ENCODE data around the gene PIGH.

PIGH gene

DNA sequence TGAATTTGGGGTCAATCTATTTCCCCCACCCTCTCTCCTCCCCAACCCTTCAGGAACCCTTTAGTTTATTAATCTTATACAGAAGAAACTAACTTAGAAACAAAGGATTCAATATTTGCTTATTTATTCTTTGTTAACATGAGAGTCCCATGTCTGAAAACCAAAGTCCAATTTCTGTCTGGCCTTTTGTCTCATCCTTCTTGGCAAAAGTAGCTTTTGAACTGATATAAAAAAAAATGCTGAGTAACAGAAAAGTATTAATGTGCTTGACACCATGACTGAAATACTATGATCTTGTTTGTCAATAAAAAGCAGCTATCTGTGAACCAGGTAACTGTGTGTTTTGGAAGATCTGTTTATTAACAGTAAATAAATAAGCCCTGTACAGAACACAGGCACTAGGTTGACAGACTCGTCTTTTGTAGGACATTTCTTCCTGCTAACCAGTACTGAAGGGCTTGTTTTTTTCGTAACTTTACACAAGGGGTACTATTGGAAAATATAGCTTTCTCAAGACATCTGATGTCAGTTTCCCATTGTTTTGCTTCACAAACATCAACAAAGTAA, 10.8 kb downstream of the PIGH start:
- no peaks in the 10 kb centered on the region for H3K27me3 Mint-ChIP-seq (ENCODE audit: low read depth)
- H3K36me3 Mint-ChIP-seq (ENCODE audit: low read depth): peaks cover 18% of the 10 kb centered on the region
- DNase-seq (ENCODE audit: low spot score): no peak
- no peak overlapping the region for H3K27ac Mint-ChIP-seq
- H3K4me3 Mint-ChIP-seq: no peak overlapping the region
- no peaks in the 10 kb centered on the region for H3K4me1 Mint-ChIP-seq (ENCODE audit: low read depth)
- no peaks in the 10 kb centered on the region for H3K9me3 Mint-ChIP-seq

- H3K27me3 Mint-ChIP-seq (ENCODE audit: low read depth): no peaks in the 10 kb centered on the region
- H3K9me3 Mint-ChIP-seq: no peaks in the 10 kb centered on the region
- H3K36me3 Mint-ChIP-seq (ENCODE audit: low read depth): peaks cover 8% of the 10 kb centered on the region
- H3K4me3 Mint-ChIP-seq: no peak overlapping the region
- H3K27ac Mint-ChIP-seq: no peak overlapping the region
- H3K4me1 Mint-ChIP-seq (ENCODE audit: low read depth): peaks cover 3% of the 10 kb centered on the region
- no peak for DNase-seq (ENCODE audit: low spot score)
Observed at GRCh38 chr14:67586369-67586768, 13.7 kb downstream of the PIGH start.

- Mint-ChIP-seq H3K27me3 (ENCODE audit: low read depth) (no peaks in the 10 kb centered on the region), H3K4me1 (ENCODE audit: low read depth) (peaks cover 3% of the 10 kb centered on the region), H3K36me3 (ENCODE audit: low read depth) (peaks cover 4% of the 10 kb centered on the region), H3K27ac (no peak overlapping the region), H3K9me3 (no peaks in the 10 kb centered on the region), H3K4me3 (no peak overlapping the region)
- DNase-seq (ENCODE audit: low spot score): no peak
Observed at GRCh38 chr14:67584978-67585377, 15.1 kb downstream of the PIGH start.

GRCh38 chr14:67583711-67584644, 16.1 kb downstream of the PIGH start:
- H3K4me1 Mint-ChIP-seq (ENCODE audit: low read depth): peaks cover 3% of the 10 kb centered on the region
- no peaks in the 10 kb centered on the region for H3K9me3 Mint-ChIP-seq
- H3K27ac Mint-ChIP-seq: no peak overlapping the region
- no peak for DNase-seq (ENCODE audit: low spot score)
- no peaks in the 10 kb centered on the region for H3K27me3 Mint-ChIP-seq (ENCODE audit: low read depth)
- H3K4me3 Mint-ChIP-seq: no peak overlapping the region
- peaks cover 1% of the 10 kb centered on the region for H3K36me3 Mint-ChIP-seq (ENCODE audit: low read depth)

GRCh38 chr14:67582061-67582460, 18.0 kb downstream of the PIGH start:
- Mint-ChIP-seq H3K4me3 (no peak overlapping the region), H3K27me3 (ENCODE audit: low read depth) (no peaks in the 10 kb centered on the region), H3K27ac (no peak overlapping the region), H3K36me3 (ENCODE audit: low read depth) (no peaks in the 10 kb centered on the region), H3K4me1 (ENCODE audit: low read depth) (peaks cover 3% of the 10 kb centered on the region), H3K9me3 (no peaks in the 10 kb centered on the region)
- no peak for DNase-seq (ENCODE audit: low spot score)

DNA sequence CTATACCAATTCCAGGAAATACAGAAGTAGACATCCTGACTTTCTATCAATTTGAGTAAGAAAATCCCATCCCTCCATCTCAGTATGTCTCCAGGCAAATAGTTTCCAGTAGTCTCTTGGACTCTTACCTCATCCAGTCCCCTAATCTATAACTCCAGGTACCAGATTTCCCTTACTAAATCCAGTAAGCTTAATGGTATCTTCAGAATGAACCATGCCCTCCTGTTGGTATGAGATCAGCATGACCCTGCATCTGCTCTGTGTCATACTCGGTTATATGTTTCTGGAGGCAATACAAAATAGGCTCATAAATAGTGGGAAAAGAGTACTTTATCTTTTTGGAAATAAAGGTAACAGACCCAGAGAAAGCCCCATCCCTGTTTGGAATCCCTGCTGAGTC, 18.4 kb downstream of the PIGH start:
- H3K27me3 Mint-ChIP-seq (ENCODE audit: low read depth): no peaks in the 10 kb centered on the region
- H3K4me3 Mint-ChIP-seq: no peak overlapping the region
- H3K4me1 Mint-ChIP-seq (ENCODE audit: low read depth): peaks cover 3% of the 10 kb centered on the region
- DNase-seq (ENCODE audit: low spot score): no peak
- H3K36me3 Mint-ChIP-seq (ENCODE audit: low read depth): no peaks in the 10 kb centered on the region
- no peak overlapping the region for H3K27ac Mint-ChIP-seq
- no peaks in the 10 kb centered on the region for H3K9me3 Mint-ChIP-seq

GRCh38 chr14:67580336-67581171, 19.5 kb downstream of the PIGH start:
- no peak overlapping the region for H3K27ac Mint-ChIP-seq
- DNase-seq (ENCODE audit: low spot score): no peak
- no peaks in the 10 kb centered on the region for H3K36me3 Mint-ChIP-seq (ENCODE audit: low read depth)
- H3K9me3 Mint-ChIP-seq: no peaks in the 10 kb centered on the region
- peaks cover 3% of the 10 kb centered on the region for H3K4me1 Mint-ChIP-seq (ENCODE audit: low read depth)
- H3K4me3 Mint-ChIP-seq: no peak overlapping the region
- H3K27me3 Mint-ChIP-seq (ENCODE audit: low read depth): no peaks in the 10 kb centered on the region

DNA sequence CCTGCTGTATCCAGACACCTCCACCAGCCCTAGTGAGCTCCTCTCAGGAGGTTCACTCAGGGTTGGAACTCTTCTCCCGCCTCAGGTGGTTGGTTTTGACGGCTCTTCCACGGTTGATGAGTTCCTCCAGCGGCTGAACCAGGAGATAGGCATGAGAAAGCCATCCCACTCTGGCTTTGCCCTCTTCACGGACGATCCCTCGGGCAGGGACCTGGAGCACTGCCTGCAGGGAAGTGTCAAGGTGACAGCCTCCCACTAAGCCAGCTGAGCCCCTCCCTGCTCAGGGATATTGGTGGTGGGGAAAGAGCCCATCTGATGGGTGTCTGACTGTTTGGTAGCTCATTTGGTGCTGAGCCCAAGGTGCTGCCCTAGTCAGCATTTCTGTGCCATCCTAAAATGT, 20.4 kb downstream of the PIGH start:
- Mint-ChIP-seq H3K27ac (no peak overlapping the region), H3K4me1 (ENCODE audit: low read depth) (peaks cover 3% of the 10 kb centered on the region), H3K36me3 (ENCODE audit: low read depth) (no peaks in the 10 kb centered on the region), H3K4me3 (no peak overlapping the region), H3K27me3 (ENCODE audit: low read depth) (no peaks in the 10 kb centered on the region), H3K9me3 (no peaks in the 10 kb centered on the region)
- DNase-seq (ENCODE audit: low spot score): no peak

DNA sequence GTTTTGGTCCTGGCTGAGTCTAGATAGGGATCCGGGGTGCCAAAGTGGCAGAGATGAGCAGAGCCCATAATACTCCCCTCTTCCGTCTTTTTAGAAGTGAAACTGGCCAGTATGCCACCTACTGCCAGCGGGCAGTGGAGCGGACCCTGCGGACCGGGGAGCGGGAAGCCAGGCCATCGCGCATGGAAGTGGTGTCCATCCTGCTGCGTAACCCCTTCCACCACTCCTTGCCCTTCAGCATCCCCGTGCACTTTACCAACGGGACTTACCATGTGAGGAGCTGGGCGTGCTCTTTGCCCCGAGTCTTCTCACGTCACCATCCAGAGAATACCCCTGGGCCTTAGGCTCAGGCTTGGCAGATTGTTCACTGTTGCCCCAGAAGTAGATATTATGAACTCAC, 21.0 kb downstream of the PIGH start:
- Mint-ChIP-seq H3K27ac (no peak overlapping the region), H3K4me3 (no peak overlapping the region), H3K36me3 (ENCODE audit: low read depth) (no peaks in the 10 kb centered on the region), H3K27me3 (ENCODE audit: low read depth) (no peaks in the 10 kb centered on the region), H3K9me3 (no peaks in the 10 kb centered on the region), H3K4me1 (ENCODE audit: low read depth) (peaks cover 3% of the 10 kb centered on the region)
- DNase-seq (ENCODE audit: low spot score): no peak

DNA sequence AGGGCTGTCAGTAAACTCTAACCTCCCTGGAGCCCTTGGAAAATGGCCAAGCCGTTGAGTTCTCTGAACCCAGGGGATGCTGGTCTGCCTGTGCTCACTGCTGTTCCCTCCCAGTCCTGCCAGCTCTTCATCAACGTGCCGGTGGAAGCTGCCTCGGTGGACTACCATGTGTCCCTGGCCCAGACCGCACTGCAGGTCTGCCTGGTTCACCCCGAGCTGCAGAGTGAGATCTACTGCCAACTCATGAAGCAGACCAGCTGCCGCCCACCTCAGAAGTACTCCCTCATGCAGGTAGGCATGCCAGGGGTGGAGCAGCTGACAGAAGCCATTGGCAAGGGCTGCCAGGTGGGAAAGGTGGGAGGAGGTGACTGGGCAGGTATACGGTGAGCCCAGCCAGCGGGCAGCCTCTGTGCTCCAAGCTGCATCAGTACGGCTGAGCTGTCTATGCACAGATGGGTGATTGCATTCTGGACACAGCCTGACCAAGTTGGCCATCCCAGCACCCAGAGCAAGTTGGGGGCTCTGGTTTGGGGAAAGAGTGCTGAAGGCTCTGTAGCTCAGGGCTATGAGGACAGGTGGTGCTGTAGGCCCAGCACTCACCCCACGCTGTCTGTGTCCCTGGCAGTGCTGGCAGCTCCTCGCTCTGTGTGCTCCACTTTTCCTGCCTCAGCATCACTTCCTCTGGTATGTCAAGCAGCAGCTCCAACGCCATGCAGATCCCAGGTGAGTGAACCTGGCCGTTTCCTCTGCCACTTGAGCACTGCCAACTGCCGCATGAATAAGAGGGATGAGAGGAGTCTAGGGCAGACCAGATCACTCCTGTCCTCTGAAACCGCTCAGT, 21.9 kb downstream of the PIGH start:
- no peak for DNase-seq (ENCODE audit: low spot score)
- H3K4me1 Mint-ChIP-seq (ENCODE audit: low read depth): peaks cover 3% of the 10 kb centered on the region
- no peak overlapping the region for H3K27ac Mint-ChIP-seq
- no peaks in the 10 kb centered on the region for H3K27me3 Mint-ChIP-seq (ENCODE audit: low read depth)
- H3K36me3 Mint-ChIP-seq (ENCODE audit: low read depth): no peaks in the 10 kb centered on the region
- no peaks in the 10 kb centered on the region for H3K9me3 Mint-ChIP-seq
- no peak overlapping the region for H3K4me3 Mint-ChIP-seq

DNA sequence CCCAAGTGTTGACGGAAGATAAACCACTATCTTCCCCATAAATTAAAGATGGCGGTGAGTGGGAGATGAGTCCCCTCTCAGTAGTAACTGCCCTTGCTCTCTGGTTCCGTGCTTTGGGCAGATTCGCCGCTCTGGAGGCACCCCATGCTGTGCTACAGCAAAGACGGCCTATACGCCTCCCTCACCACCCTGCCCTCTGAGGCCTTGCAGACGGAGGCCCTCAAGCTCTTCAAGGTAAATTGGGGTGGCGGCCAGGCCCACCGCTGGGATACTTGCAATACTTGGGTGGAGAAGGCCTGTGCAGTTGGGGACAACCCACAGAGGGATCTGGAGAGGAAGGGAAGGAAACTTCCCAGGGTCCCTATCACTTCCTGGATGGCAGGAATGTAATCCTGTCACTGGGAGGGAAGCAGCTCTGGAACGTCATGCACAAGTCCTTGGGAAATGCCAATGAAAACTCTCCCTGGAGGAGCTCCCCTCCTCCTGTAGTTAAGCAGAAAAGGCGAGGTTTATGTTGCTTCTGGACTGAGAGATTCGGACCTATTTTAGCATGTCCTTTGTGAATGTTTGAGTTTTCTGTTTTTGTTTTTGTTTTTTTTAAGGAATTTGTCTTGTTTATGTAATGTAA, 22.8 kb downstream of the PIGH start:
- DNase-seq (ENCODE audit: low spot score): no peak
- H3K27ac Mint-ChIP-seq: no peak overlapping the region
- no peaks in the 10 kb centered on the region for H3K36me3 Mint-ChIP-seq (ENCODE audit: low read depth)
- H3K4me3 Mint-ChIP-seq: no peak overlapping the region
- H3K9me3 Mint-ChIP-seq: no peaks in the 10 kb centered on the region
- H3K4me1 Mint-ChIP-seq (ENCODE audit: low read depth): peaks cover 3% of the 10 kb centered on the region
- H3K27me3 Mint-ChIP-seq (ENCODE audit: low read depth): no peaks in the 10 kb centered on the region

- H3K9me3 Mint-ChIP-seq: no peaks in the 10 kb centered on the region
- H3K4me1 Mint-ChIP-seq (ENCODE audit: low read depth): no peaks in the 10 kb centered on the region
- no peak overlapping the region for H3K4me3 Mint-ChIP-seq
- DNase-seq (ENCODE audit: low spot score): no peak
- no peaks in the 10 kb centered on the region for H3K36me3 Mint-ChIP-seq (ENCODE audit: low read depth)
- H3K27ac Mint-ChIP-seq: no peak overlapping the region
- no peaks in the 10 kb centered on the region for H3K27me3 Mint-ChIP-seq (ENCODE audit: low read depth)
Observed at GRCh38 chr14:67576216-67576955, 23.7 kb downstream of the PIGH start.

GRCh38 chr14:67575684-67576083, 24.4 kb downstream of the PIGH start:
- no peaks in the 10 kb centered on the region for H3K4me1 Mint-ChIP-seq (ENCODE audit: low read depth)
- H3K27ac Mint-ChIP-seq: no peak overlapping the region
- no peaks in the 10 kb centered on the region for H3K36me3 Mint-ChIP-seq (ENCODE audit: low read depth)
- DNase-seq (ENCODE audit: low spot score): no peak
- no peaks in the 10 kb centered on the region for H3K9me3 Mint-ChIP-seq
- H3K4me3 Mint-ChIP-seq: no peak overlapping the region
- no peaks in the 10 kb centered on the region for H3K27me3 Mint-ChIP-seq (ENCODE audit: low read depth)

Data from T-helper 2 cell treated with Interferon-gamma antibody and Interleukin-4, amounts not matched to agents 5 μg/mL and 100 μg/mL, for 36 hours (primary cell).